Stimulated activated CD4-positive, alpha-beta T cell treated with anti-CD3 and anti-CD28 coated beads, Interleukin-12 subunit alpha, Interleukin-12 subunit beta, amount 100 ng/mL, for 4 hours (primary cell): Measurements from ENCODE around the gene UMAD1.

Source experiments
- DNase-seq: peaks from one replicate; pipeline ENCODE4 v3.0.0-alpha.2; 2020

UMAD1 gene

GRCh38 chr7:7640221-7641128 is at the start of gene UMAD1:
UMAD1 (plus strand) TSS chr7:7640752; CDS start chr7:7673372, 32,620 bp downstream.
- peak; percentile 92 for DNase-seq

GRCh38 chr7:7595451-7595850 is 45.1 kb upstream of the UMAD1 start:
- no peak for DNase-seq

- no peak for DNase-seq
Measured at GRCh38 chr7:7596176-7596575, 44.4 kb upstream of the UMAD1 start.

- no peak for DNase-seq
Measured at GRCh38 chr7:7607010-7607409, 33.5 kb upstream of the UMAD1 start.

GRCh38 chr7:7609330-7609729 is 31.2 kb upstream of the UMAD1 start:
- no peak for DNase-seq

- no peak for DNase-seq
Measured at GRCh38 chr7:7612519-7612918, 28.0 kb upstream of the UMAD1 start.

- no peak for DNase-seq
Measured at GRCh38 chr7:7613210-7613609, 27.3 kb upstream of the UMAD1 start.

GRCh38 chr7:7614018-7614741 is 26.4 kb upstream of the UMAD1 start:
- no peak for DNase-seq

- no peak for DNase-seq
Measured at GRCh38 chr7:7617550-7617949, 23.0 kb upstream of the UMAD1 start.

GRCh38 chr7:7618410-7618809 is 22.1 kb upstream of the UMAD1 start:
- no peak for DNase-seq

GRCh38 chr7:7620236-7620635 is 20.3 kb upstream of the UMAD1 start:
- DNase-seq, result no peak

- no peak for DNase-seq
Measured at GRCh38 chr7:7620644-7621210, 19.8 kb upstream of the UMAD1 start.

- DNase-seq, result no peak
Measured at GRCh38 chr7:7628476-7628875, 12.1 kb upstream of the UMAD1 start.

- DNase-seq, result no peak
Measured at GRCh38 chr7:7630626-7631329, 9.8 kb upstream of the UMAD1 start.

- DNase-seq, result no peak
Measured at GRCh38 chr7:7639421-7639820, 1.1 kb upstream of the UMAD1 start.

- DNase-seq, result no peak
Measured at GRCh38 chr7:7639847-7640220, 718 bp upstream of the UMAD1 start.

- peak; percentile 14 for DNase-seq
Measured at GRCh38 chr7:7641129-7641663, 644 bp downstream of the UMAD1 start.

- DNase-seq, result no peak
Measured at GRCh38 chr7:7642081-7642480, 1.5 kb downstream of the UMAD1 start.

GRCh38 chr7:7647495-7648036 is 7.0 kb downstream of the UMAD1 start:
- DNase-seq, result no peak

GRCh38 chr7:7650682-7651206 is 10.2 kb downstream of the UMAD1 start:
- no peak for DNase-seq

- DNase-seq, result no peak
Measured at GRCh38 chr7:7651479-7651878, 10.9 kb downstream of the UMAD1 start.

- no peak for DNase-seq
Measured at GRCh38 chr7:7652798-7653540, 12.4 kb downstream of the UMAD1 start.
